H1 (cell line): ENCODE data around the gene PPP2R3A. TPM values are rescaled to one million over a fixed set of nuclear protein-coding genes. Genes with fewer than 3 reads are reported as not detected.
"Not testable (repeated sequence)": the region's sequence is repeated elsewhere in the genome, so short reads cannot be mapped to it uniquely, and the experiment has no call there.

Experiments used
- CTCF ChIA-PET: fragments of 300-600 bp; sonication (Branson Sonifier 250); formaldehyde crosslinking; loops from one replicate; lab custom pipeline; 2021; ENCODE audit not compliant: partially characterized antibody; lab: Charles Lee
- POLR2A ChIA-PET: fragments of 300-600 bp; sonication (Branson Sonifier 250); formaldehyde crosslinking; loops from one replicate; lab custom pipeline; 2021; ENCODE audit warnings: inconsistent platforms; ENCODE audit not compliant: partially characterized antibody; lab: Charles Lee
- DNase-seq, 2 experiments: peaks; one replicate each; pipeline versions ENCODE4 v3.0.0 to v3.0.0-alpha.2; 2010 to 2022; ENCODE audit warnings: low spot score in 2 of 2, low read depth in 1 of 2, mixed read lengths in 1 of 2
- FAIRE-seq: peaks from 2 replicates; lab custom pipeline; 2011; peaks lifted over from hg19 to GRCh38; lab: Jason Lieb, UNC
- H2AFZ ChIP-seq: 2 replicates; pipeline ENCODE4 v1.8.1; 2012; ENCODE audit warnings: low read length, inconsistent platforms
- H2AK5ac ChIP-seq: 2 replicates; pipeline ENCODE4 v1.6.1; 2013; ENCODE audit warnings: low read depth, low read length
- H2BK120ac ChIP-seq: replicated peaks from 2 replicates; pipeline ENCODE3; 2013; ENCODE audit warnings: low read depth, low read length, inconsistent platforms
- H2BK12ac ChIP-seq: 2 replicates; pipeline ENCODE4 v1.6.1; 2013; ENCODE audit warnings: low read depth, low read length
- H2BK15ac ChIP-seq: 2 replicates; pipeline ENCODE4 v1.6.1; 2013; ENCODE audit warnings: low read length
- H2BK20ac ChIP-seq: 2 replicates; pipeline ENCODE4 v1.6.1; 2013; ENCODE audit warnings: low read length
- H2BK5ac ChIP-seq: 2 replicates; pipeline ENCODE4 v1.6.1; 2013; ENCODE audit warnings: low read depth, low read length
- H3K14ac ChIP-seq: 2 replicates; pipeline ENCODE4 v1.6.1; 2013; ENCODE audit warnings: inconsistent platforms; ENCODE audit not compliant: insufficient read length
- H3K18ac ChIP-seq: 2 replicates; pipeline ENCODE4 v1.6.1; 2013; ENCODE audit warnings: low read length; ENCODE audit errors: extremely low read depth
- H3K23ac ChIP-seq: 2 replicates; pipeline ENCODE4 v1.6.1; 2013; ENCODE audit warnings: inconsistent platforms; ENCODE audit not compliant: insufficient read length
- H3K23me2 ChIP-seq: 2 replicates; pipeline ENCODE4 v1.6.1; 2013; ENCODE audit warnings: low read depth, low read length
- H3K27ac ChIP-seq: 2 replicates; pipeline ENCODE4 v1.6.1; 2011; ENCODE audit warnings: low read depth, low read length, inconsistent platforms
- H3K27me3 ChIP-seq, 4 experiments: replicated peaks in 1 of 4; 1 replicate in 1 of 4; 2 replicates in 3 of 4; pipeline versions ENCODE4 v1.6.1 to v1.8.1; 2011 to 2013; ENCODE audit warnings: low read length in 3 of 4, mild to moderate bottlenecking in 3 of 4, inconsistent platforms in 2 of 4, mixed read lengths in 2 of 4, moderate library complexity in 1 of 4; ENCODE audit not compliant: control insufficient read depth in 3 of 4, insufficient read depth in 3 of 4; ENCODE audit errors: extremely low read depth in 1 of 4
- H3K36me3 ChIP-seq, 4 experiments: 2 replicates each; pipeline versions ENCODE4 v1.6.1 to v1.8.1; 2011 to 2013; ENCODE audit warnings: mild to moderate bottlenecking in 4 of 4, low read length in 3 of 4, moderate library complexity in 2 of 4, control low read depth in 1 of 4, inconsistent platforms in 1 of 4; ENCODE audit not compliant: insufficient read depth in 4 of 4, control insufficient read depth in 2 of 4
- H3K4ac ChIP-seq: replicated peaks from 2 replicates; pipeline ENCODE3; 2013; ENCODE audit warnings: low read length, low read depth, mixed read lengths, inconsistent platforms; ENCODE audit not compliant: insufficient read length
- H3K4me1 ChIP-seq, 4 experiments: replicated peaks in 1 of 4; 1 replicate in 1 of 4; 2 replicates in 3 of 4; pipeline versions ENCODE4 v1.6.1 to v1.8.1; 2011 to 2013; ENCODE audit warnings: low read length in 3 of 4, inconsistent platforms in 2 of 4, mixed read lengths in 1 of 4; ENCODE audit not compliant: insufficient read depth in 4 of 4, control insufficient read depth in 3 of 4
- H3K4me2 ChIP-seq, 2 experiments: 2 replicates each; pipeline versions ENCODE4 v1.6.1 to v1.8.1; 2011 to 2013; ENCODE audit warnings: low read depth in 2 of 2, low read length in 2 of 2, control low read depth in 1 of 2, inconsistent platforms in 1 of 2, mild to moderate bottlenecking in 1 of 2; ENCODE audit not compliant: insufficient read depth in 1 of 2
- H3K4me3 ChIP-seq, 4 experiments: fragments of 200-600, 300-600 bp in 1 of 4; sonication (generic), shearing (Covaris generic), sonication (Bioruptor Twin) in 1 of 4; 2 replicates each; pipeline versions ENCODE4 v1.5.1 to v1.8.1; 2011 to 2016; ENCODE audit warnings: low read length in 4 of 4, low read depth in 3 of 4, control low read depth in 2 of 4, inconsistent platforms in 2 of 4, mild to moderate bottlenecking in 2 of 4, mixed read lengths in 1 of 4, moderate library complexity in 1 of 4; ENCODE audit not compliant: insufficient read depth in 2 of 4; ENCODE audit errors: extremely low read depth in 1 of 4
- H3K56ac ChIP-seq: replicated peaks from 2 replicates; pipeline ENCODE3; 2013; ENCODE audit warnings: low read depth, mild to moderate bottlenecking, mixed read lengths, low read length, inconsistent platforms; ENCODE audit not compliant: insufficient read length
- H3K79me1 ChIP-seq: 2 replicates; pipeline ENCODE4 v1.6.1; 2013; ENCODE audit warnings: low read depth, low read length, control low read depth
- H3K79me2 ChIP-seq, 2 experiments: 2 replicates each; pipeline versions ENCODE4 v1.6.1 to v1.8.1; 2012 to 2013; ENCODE audit warnings: low read length in 2 of 2, mild to moderate bottlenecking in 2 of 2, inconsistent platforms in 1 of 2; ENCODE audit not compliant: insufficient read depth in 2 of 2, control insufficient read depth in 1 of 2
- H3K9ac ChIP-seq, 4 experiments: replicated peaks in 1 of 4; 1 replicate in 1 of 4; 2 replicates in 3 of 4; pipeline versions ENCODE4 v1.6.1 to v1.8.1; 2011 to 2013; ENCODE audit warnings: low read depth in 3 of 4, low read length in 3 of 4, control low read depth in 2 of 4, mild to moderate bottlenecking in 2 of 4, moderate library complexity in 2 of 4, inconsistent platforms in 1 of 4; ENCODE audit errors: extremely low read depth in 1 of 4
- H3K9me3 ChIP-seq, 2 experiments: 2 replicates each; pipeline versions ENCODE4 v1.6.1 to v1.8.1; 2012 to 2013; ENCODE audit warnings: mild to moderate bottlenecking in 2 of 2, moderate library complexity in 2 of 2, control low read depth in 1 of 2, inconsistent platforms in 1 of 2, low read depth in 1 of 2, low read length in 1 of 2, mixed read lengths in 1 of 2; ENCODE audit not compliant: insufficient read depth in 2 of 2
- H4K20me1 ChIP-seq, 2 experiments: replicated peaks in 1 of 2; 2 replicates each; pipeline versions ENCODE3 to v1.8.1; 2011 to 2013; ENCODE audit warnings: inconsistent platforms in 2 of 2, low read length in 2 of 2, mild to moderate bottlenecking in 1 of 2; ENCODE audit not compliant: insufficient read depth in 2 of 2, control insufficient read depth in 1 of 2
- H4K5ac ChIP-seq: 2 replicates; pipeline ENCODE4 v1.6.1; 2013; ENCODE audit warnings: low read length, low read depth, mixed read lengths, inconsistent platforms; ENCODE audit not compliant: insufficient read length
- H4K8ac ChIP-seq: 2 replicates; pipeline ENCODE4 v1.8.0; 2013; ENCODE audit warnings: mild to moderate bottlenecking, moderate library complexity, low read length, inconsistent platforms; ENCODE audit not compliant: insufficient read depth; ENCODE audit errors: extremely low read depth
- H4K91ac ChIP-seq: replicated peaks from 2 replicates; pipeline ENCODE3; 2013; ENCODE audit warnings: low read length, mixed read lengths, inconsistent platforms; ENCODE audit not compliant: insufficient read length
- WGBS, 2 experiments: shearing (Covaris generic) in 1 of 2; methylation state at CpG; one replicate each; pipeline versions ENCODE4 v1.1.6 to v1.1.7; 2013 to 2015; ENCODE audit warnings: low lambda C conversion rate in 2 of 2, mixed read lengths in 2 of 2, inconsistent platforms in 1 of 2, low coverage in 1 of 2, missing lambda C conversion rate in 1 of 2; ENCODE audit not compliant: insufficient replicate concordance in 2 of 2, insufficient coverage in 1 of 2, insufficient read length in 1 of 2; ENCODE audit errors: extremely low coverage in 1 of 2, missing lambda C conversion rate in 1 of 2; 5-methylcytosine and 5-hydroxymethylcytosine counted together
- polyA plus RNA-seq, 7 experiments: library from polyadenylated mRNA; depleted of rRNA in 3 of 7; stranded (reverse) in 5 of 7; unstranded in 2 of 7; fragments of >200 nt in 5 of 7; fragments of 200-250 nt in 2 of 7; gene quantifications; 1 replicate in 5 of 7; 2 replicates in 1 of 7; 4 replicates in 1 of 7; pipeline versions ENCODE4 v1.2.1 to v1.2.3, GENCODE V29; 2011 to 2013; ENCODE audit warnings: missing spikeins in 2 of 7, mixed read lengths in 2 of 7
- total RNA-seq: library from RNA; stranded (reverse); fragmentation: NEBNext Ultra II Directional; extraction: Animal tissue kit (Norgen Biotek cat#: 25700); gene quantifications from 2 replicates; pipeline ENCODE4 v1.2.1, GENCODE V29; 2021

PPP2R3A gene
- total and polyA plus RNA-seq, 2 of the 8 experiments (the other 6 are each of a cell fraction or from before 2014, with no cell fraction given), result 4.1 to 15.2 TPM

DNA sequence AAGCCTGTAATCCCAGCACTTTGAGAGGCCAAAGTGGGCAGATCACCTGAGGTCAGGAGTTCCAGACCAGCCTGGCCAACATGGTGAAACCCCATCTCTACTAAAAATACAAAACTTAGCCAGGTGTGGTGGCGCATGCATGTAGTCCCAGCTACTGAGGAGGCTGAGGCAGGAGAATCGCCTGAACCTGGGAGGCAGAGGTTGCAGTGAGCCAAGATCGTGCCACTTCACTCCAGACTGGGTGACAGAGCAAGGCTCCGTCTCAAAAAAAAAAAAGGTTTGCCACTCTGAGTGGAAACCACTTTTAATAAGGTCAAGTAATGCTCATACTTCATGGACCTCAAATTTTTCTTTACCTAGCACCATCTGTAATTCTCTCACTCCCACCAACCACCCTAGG, 178.9 kb downstream of the PPP2R3A start:
- H3K27me3 ChIP-seq, H2BK15ac ChIP-seq, DNase-seq, H3K4me1 ChIP-seq, H3K56ac ChIP-seq, H4K91ac ChIP-seq, H3K9ac ChIP-seq, H2BK12ac ChIP-seq, H3K79me2 ChIP-seq, H3K14ac ChIP-seq, H3K4ac ChIP-seq, H3K18ac ChIP-seq, H2AK5ac ChIP-seq, H3K23me2 ChIP-seq, H2BK5ac ChIP-seq, H4K5ac ChIP-seq, H3K27ac ChIP-seq, H4K20me1 ChIP-seq, H3K4me2 ChIP-seq, H3K23ac ChIP-seq, H2BK120ac ChIP-seq, H3K4me3 ChIP-seq, H2BK20ac ChIP-seq, FAIRE-seq, H4K8ac ChIP-seq, H3K36me3 ChIP-seq, H2AFZ ChIP-seq, H3K79me1 ChIP-seq, H3K9me3 ChIP-seq: not testable (repeated sequence)
- WGBS, 2 experiments, result 90% methylated on average over 4 of the region's 4 CpGs; no CpG with 5 or more reads in 1 of the 2 experiments
- ChIA-PET CTCF (interaction anchor here (0.6 to 0.7 kb wide), 3 partner anchors 15 to 58 kb away, joined by 3 to 5 read pairs (median 3); no protein-coding TSS in a partner anchor), POLR2A (interaction anchor here (0.6 to 1.1 kb wide), 3 partner anchors 9 to 124 kb away, joined by 3 read pairs; no protein-coding TSS in a partner anchor)
